Measurements from ENCODE around the gene DXO. TPM values are rescaled to one million over a fixed set of nuclear protein-coding genes. Genes with fewer than 3 reads are reported as not detected.

DXO gene
- total RNA-seq, 1 experiment from 2014 or later: 16.4 TPM

GRCh38 chr6:31967926-31968320 lies 4.0 kb downstream of the DXO start:
- TF ChIP-seq FOSL1 (IDR thresholded peaks at IDR 0.05; ENCODE audit: low read depth) (no peak), MAX (IDR thresholded peaks at IDR 0.05) (no peak), CTCF (IDR thresholded peaks at IDR 0.05 in 2 of 3, conservative IDR thresholded peaks at IDR 0.05 in 1 of 3; ENCODE audit: borderline replicate concordance in 1 of 3, insufficient read depth in 1 of 3, low read depth in 2 of 3, low read length in 2 of 3) (no peak)
- BruUV-seq (replicated peaks): no TSS peak
- H3K4me1 ChIP-seq (ENCODE audit: control insufficient read depth in 1 of 2, insufficient read depth in 2 of 2, low read length in 2 of 2): peaks cover 3 to 17% of the 10 kb centered on the region in 2 experiments; a peak in 3 of 4 replicates
- ChIA-PET CTCF (no interaction called here), RAD21 (ENCODE audit: low non-redundant PET in 1 of 2, low total read pairs in 2 of 2, uncharacterized antibody in 2 of 2, unreplicated experiment in 2 of 2) (no interaction called here), POLR2A (interaction anchor here (1.4 kb wide), 1 partner anchor 9 kb away, joined by 3 read pairs; the partner anchor contains the start of gene SKIC2)
- ATAC-seq: no peak
- H3K9ac ChIP-seq (ENCODE audit: low read length): no peak overlapping the region
- no peak for DNase-seq (ENCODE audit: low read depth, low spot score)
- no peaks in the 10 kb centered on the region for H4K20me1 ChIP-seq (ENCODE audit: insufficient read depth)
- no peaks in the 10 kb centered on the region for H3K9me3 ChIP-seq (ENCODE audit: control insufficient read depth in 1 of 2, insufficient read depth in 1 of 2, low read depth in 1 of 2, low read length in 2 of 2)
- H3K79me2 ChIP-seq (ENCODE audit: insufficient read depth, low read length): peaks cover 20% of the 10 kb centered on the region
- peaks cover 31 to 39% of the 10 kb centered on the region in 2 experiments; a peak in 3 of 4 replicates for H3K36me3 ChIP-seq (ENCODE audit: control insufficient read depth in 1 of 2, insufficient read depth in 2 of 2, low read length in 2 of 2)
- no peaks in the 10 kb centered on the region for H3K27me3 ChIP-seq (ENCODE audit: insufficient read depth, low read length)
- no peaks in the 10 kb centered on the region for H3K9me2 ChIP-seq (ENCODE audit: insufficient read depth)
- H3K4me2 ChIP-seq (ENCODE audit: low read length): no peak overlapping the region
- H3K4me3 ChIP-seq (replicated peaks in 1 of 2; ENCODE audit: low read depth in 1 of 2, low read length in 2 of 2): no peak overlapping the region
- H2AFZ ChIP-seq (ENCODE audit: low read depth, low read length, poor library complexity, severe bottlenecking): no peak overlapping the region
- H3K27ac ChIP-seq (ENCODE audit: low read depth, low read length): no peak overlapping the region
- intact Hi-C loops (cut with micrococcal nuclease): no loop called here

- ChIA-PET POLR2A (interaction anchor here (1.4 kb wide), 1 partner anchor 8 kb away, joined by 3 read pairs; the partner anchor contains the start of gene SKIC2), CTCF (no interaction called here), RAD21 (ENCODE audit: low non-redundant PET in 1 of 2, low total read pairs in 2 of 2, uncharacterized antibody in 2 of 2, unreplicated experiment in 2 of 2) (no interaction called here)
- Histone ChIP-seq H3K9me2 (ENCODE audit: insufficient read depth) (no peaks in the 10 kb centered on the region), H2AFZ (ENCODE audit: low read depth, low read length, poor library complexity, severe bottlenecking) (no peak overlapping the region), H3K4me3 (replicated peaks in 1 of 2; ENCODE audit: low read depth in 1 of 2, low read length in 2 of 2) (no peak overlapping the region), H3K27me3 (ENCODE audit: insufficient read depth, low read length) (no peaks in the 10 kb centered on the region), H4K20me1 (ENCODE audit: insufficient read depth) (no peaks in the 10 kb centered on the region), H3K27ac (ENCODE audit: low read depth, low read length) (no peak overlapping the region), H3K36me3 (ENCODE audit: control insufficient read depth in 1 of 2, insufficient read depth in 2 of 2, low read length in 2 of 2) (peaks cover 37 to 45% of the 10 kb centered on the region in 2 experiments; a peak in 3 of 4 replicates), H3K9ac (ENCODE audit: low read length) (no peak overlapping the region), H3K4me1 (ENCODE audit: control insufficient read depth in 1 of 2, insufficient read depth in 2 of 2, low read length in 2 of 2) (peaks cover 3 to 14% of the 10 kb centered on the region in 2 experiments; a peak in 3 of 4 replicates), H3K79me2 (ENCODE audit: insufficient read depth, low read length) (peaks cover 15% of the 10 kb centered on the region), H3K4me2 (ENCODE audit: low read length) (no peak overlapping the region), H3K9me3 (ENCODE audit: control insufficient read depth in 1 of 2, insufficient read depth in 1 of 2, low read depth in 1 of 2, low read length in 2 of 2) (no peaks in the 10 kb centered on the region)
- no peak for DNase-seq (ENCODE audit: low read depth, low spot score)
- ATAC-seq: no peak
- no TSS peak for BruUV-seq (replicated peaks)
- intact Hi-C loops (cut with micrococcal nuclease): no loop called here
- no peak for TF ChIP-seq JUND (IDR thresholded peaks at IDR 0.05)
- TF ChIP-seq ZFX (IDR thresholded peaks at IDR 0.05): no peak
- no peak for TF ChIP-seq RAD21 (IDR thresholded peaks at IDR 0.05; ENCODE audit: low read depth)
- TF ChIP-seq ZBTB33 (IDR thresholded peaks at IDR 0.05; ENCODE audit: extremely low read depth, insufficient replicate concordance, low read length): no peak
- TF ChIP-seq REST (IDR thresholded peaks at IDR 0.05; ENCODE audit: low read depth): no peak
- TF ChIP-seq EZH2phosphoT487 (IDR thresholded peaks at IDR 0.05; ENCODE audit: borderline replicate concordance): no peak
- no peak for TF ChIP-seq SRF (IDR thresholded peaks at IDR 0.05; ENCODE audit: low read depth)
Observed at GRCh38 chr6:31966997-31967925, 4.7 kb downstream of the DXO start.
